NCI-H345 treated with DMSO at 0.1 percent for 48 hours (cell line): Measurements from ENCODE around the gene SCP2.
"Not testable (repeated sequence)": the region's sequence is repeated elsewhere in the genome, so short reads cannot be mapped to it uniquely, and the experiment has no call there.

Experiments
- DNase-seq: peaks from one replicate; lab custom pipeline; 2025; ENCODE audit not compliant: unreplicated experiment; lab: John Stamatoyannopoulos, UW

Gene SCP2

DNA sequence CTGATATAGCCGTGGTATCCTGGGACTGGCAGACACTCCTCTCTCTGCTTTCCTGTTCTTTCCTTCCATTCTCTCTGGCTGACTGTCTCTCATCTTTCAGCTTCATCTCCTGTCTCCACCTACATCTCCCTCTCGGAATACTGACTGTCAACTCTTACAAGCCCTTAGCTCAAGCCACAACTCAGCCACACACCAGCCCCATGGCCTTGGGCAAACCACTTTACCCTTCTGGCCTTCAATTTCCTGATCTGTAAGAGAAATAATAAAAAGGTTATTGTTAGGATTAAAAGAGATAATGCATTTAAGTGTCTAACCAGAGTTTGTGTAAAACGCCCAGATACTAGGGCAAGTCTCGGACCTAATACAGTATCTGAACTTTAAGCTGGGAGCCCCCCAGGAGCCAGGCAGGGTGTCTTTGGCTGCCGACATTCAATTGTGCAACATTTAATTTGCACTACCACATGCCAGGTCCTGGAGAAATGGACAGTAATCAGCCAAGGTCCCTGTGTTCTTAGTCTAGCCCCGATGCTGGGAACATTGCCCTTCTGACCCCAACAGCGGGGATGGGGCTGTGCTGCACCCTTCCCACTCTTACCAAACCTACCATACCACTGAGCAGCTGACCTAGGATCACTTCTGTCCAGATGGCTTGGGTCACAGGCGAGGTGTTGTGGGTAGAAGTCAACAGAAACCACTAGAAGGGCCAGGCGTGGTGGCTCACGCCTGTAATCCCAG lies 10.7 kb upstream of the SCP2 start:
- no peak for DNase-seq

DNA sequence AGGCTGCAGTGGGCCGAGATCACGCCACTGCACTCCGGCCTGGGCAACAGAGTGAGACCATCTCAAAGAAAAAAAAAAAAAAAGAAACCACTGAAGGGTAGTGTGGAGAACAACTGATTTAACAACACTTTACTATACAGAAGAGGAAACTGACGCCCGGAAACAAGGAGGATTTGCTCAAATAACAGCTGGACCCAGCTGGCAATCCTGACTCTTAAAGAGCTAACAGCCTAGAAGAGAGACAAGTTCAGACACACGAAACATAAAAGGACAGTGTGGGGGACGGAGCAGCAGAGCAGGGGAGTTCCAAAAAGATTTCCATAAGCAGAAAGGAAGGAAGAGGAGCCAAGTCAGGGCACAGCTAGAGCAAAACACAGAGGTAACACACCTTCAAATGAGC lies 9.9 kb upstream of the SCP2 start:
- no peak for DNase-seq

- no peak for DNase-seq
Measured at GRCh38 chr1:52917581-52917980, 9.5 kb upstream of the SCP2 start.

DNA sequence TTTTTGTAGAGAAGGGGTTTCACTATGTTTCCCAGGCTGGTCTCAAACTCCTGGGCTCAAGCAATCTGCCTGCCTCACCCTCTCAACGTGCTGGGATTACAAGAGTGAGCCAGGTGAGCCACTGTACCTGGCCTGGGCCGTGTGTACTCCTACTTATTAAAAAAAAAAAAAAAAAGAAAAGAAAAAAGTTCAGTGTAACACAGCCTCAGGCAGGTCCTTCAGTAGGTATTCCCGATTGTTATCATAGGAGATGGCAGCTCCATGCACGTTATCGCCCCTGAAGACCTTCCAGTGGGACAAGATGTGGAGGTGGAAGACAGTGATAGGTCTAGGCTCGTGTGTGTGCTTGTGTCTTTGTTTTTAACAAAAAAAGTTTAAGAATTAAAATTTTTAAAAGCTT lies 8.9 kb upstream of the SCP2 start:
- DNase-seq: no peak

DNA sequence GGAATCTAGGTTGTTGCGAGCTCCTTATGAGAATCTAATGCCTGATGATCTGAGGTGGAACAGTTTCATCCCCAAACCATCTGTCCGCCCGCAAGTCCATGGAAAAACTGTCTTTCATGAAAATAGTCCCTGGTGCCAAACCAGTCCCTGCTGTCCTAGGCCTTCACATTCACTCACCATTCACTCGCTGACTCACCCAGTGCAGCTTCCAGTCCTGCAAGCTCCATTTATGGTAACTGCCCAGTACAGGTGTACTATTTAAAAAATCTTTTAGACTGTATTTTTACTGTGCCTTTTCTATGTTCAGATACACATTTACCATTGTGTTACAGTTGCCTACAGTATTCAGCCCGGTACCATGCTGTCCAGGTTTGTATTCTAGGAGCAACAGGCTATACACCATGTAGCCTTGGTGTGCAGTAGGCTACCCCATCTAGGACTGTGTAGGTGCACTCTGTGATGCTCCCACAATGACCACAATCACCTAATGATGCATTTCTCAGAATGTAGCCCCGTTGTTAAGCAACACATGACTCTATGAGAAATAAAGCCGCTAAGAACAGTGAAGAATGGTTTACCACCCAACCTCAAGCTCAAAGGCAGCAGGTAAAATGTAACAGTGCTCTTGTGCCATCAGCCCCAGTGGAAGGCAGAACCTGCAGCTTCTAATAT lies 7.9 kb upstream of the SCP2 start:
- DNase-seq: no peak

- no peak for DNase-seq
Measured at GRCh38 chr1:52919723-52920483, 7.2 kb upstream of the SCP2 start.

DNA sequence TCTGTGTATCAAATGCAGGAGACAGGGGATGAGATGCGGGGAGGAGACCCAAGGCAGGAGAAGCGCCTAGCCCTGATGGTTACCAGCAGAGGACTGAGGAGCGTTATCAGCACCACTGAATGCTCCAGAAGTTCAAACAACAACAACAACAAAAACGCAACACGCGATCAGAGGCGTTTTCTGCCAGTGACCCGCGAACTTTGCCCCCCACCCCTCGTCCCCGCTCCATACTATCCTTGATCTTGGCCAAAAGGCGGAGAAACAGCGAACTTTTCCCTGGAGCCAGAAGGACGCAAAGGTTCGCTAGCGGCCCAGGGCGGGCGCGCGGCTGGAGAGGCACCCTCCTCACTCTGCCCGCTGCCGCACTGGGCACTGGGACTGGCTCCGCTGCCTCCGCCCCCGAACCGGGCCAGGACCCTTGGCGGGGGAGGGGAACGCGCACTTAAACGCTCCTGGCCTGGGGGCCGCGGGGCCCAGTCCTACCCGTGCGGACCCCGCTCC lies 6.2 kb upstream of the SCP2 start:
- DNase-seq: no peak

DNA sequence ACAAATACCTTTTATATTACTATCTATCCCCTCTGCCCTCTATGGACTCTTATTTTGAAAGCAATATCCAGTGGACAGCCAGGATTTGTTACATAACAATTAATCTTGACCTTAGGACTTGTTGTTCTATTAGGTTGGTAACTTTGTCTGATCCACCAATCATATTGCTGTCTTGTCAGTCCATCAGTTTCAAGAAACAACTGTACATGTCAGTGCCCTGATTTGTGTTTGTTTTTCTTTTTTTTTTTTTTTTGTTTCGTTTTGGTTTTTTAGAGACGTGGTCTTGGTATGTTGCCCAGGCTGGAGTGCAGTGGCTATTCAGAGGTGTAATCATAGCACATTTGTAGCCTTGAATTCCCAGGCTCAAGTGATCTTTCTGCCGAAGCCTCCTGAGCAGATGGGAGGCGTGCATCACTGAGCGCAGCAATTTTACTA lies 1.5 kb upstream of the SCP2 start:
- no peak for DNase-seq

- peak; percentile 67 for DNase-seq
Measured at GRCh38 chr1:52926864-52927211, 238 bp upstream of the SCP2 start.

DNA sequence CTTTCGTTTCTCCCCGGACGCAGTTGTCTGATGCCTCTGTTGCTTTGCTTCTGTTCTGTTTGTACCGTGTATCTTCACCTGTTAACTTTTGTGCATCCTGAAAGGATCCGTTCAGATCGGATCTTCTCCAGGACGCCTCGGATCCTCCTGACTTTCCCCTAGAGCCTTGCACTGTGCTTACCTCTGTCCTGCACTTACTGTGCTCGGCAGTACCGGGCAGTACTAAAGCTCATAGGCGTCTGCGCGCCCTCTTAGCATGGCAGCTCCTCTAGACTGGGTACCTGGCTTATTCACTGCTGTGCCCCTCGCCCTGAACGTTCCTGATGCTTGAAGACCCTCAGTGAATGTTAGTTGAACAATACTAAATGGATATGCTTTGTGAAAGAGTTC lies 934 bp downstream of the SCP2 start:
- DNase-seq: peak; percentile 1

GRCh38 chr1:52929019-52929418 lies 1.9 kb downstream of the SCP2 start:
- DNase-seq: no peak

- DNase-seq: no peak
Measured at GRCh38 chr1:52937433-52938182, 10.5 kb downstream of the SCP2 start.

- DNase-seq: no peak
Measured at GRCh38 chr1:52938183-52938451, 11.0 kb downstream of the SCP2 start.

GRCh38 chr1:52943876-52944416 lies 16.9 kb downstream of the SCP2 start:
- DNase-seq: no peak

- DNase-seq: no peak
Measured at GRCh38 chr1:52944566-52944965, 17.5 kb downstream of the SCP2 start.

- DNase-seq: no peak
Measured at GRCh38 chr1:52947490-52947889, 20.4 kb downstream of the SCP2 start.

DNA sequence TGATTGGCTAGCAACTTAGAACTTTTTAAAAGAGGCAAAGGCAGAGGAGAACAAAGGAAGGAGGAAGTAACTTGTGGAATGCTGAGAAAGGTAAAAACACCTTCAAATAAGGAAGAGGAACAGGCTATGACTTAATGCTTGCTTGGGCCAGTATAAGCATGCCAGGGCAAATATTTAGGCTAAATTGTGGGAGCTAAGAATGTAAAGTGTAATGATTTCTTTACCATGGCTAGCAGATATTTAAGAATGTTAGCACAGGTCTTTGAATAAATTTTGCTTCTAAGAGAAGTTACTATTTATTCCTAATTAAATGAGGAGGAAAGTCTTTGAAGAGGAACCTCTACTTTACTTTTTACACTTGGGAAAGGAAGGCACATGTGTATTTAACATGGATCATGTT lies 22.5 kb downstream of the SCP2 start:
- not testable (repeated sequence) for DNase-seq

- no peak for DNase-seq
Measured at GRCh38 chr1:52952112-52952511, 25.0 kb downstream of the SCP2 start.

DNA sequence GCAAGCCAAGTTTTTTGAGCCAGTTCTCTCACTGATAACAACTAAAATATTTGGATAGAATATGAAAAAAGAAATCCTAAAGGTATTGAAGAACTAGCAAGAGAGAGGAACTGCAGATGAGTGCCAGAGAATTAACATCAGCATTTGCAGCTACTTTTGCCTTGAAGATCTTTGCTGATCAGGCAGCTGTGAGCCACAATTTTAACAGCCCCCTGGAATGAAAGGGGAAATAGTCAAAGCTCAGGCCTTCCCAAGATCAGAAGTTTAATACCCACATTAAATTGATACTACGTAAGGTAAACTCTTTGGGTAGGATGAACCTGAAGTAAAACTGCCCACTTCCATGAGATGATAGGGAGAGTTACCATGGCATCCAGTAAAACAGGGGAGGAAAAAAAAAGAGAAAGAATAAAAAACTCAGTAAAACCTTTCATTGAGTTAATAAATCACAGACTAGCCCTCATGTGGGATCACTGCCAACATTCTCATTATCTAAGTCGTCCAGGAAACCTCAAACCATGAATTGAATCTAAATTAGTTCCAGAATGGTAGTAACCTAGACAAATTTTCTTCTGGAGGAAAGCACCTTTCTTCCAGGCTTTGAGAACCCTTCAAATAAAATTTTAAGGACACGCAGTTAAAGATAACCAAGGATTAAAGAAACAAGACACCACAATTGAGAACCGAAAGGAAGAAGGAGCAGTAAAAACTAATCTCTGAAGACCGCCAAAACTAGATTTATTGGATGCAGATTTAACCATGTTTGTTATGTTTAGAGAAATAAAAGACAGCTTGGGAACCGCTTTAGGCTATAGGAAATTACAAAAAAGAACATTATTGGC lies 28.3 kb downstream of the SCP2 start:
- no peak for DNase-seq

- no peak for DNase-seq
Measured at GRCh38 chr1:52963101-52963500, 36.0 kb downstream of the SCP2 start.
